ENCODE data around the gene CYB5R4.

Gene CYB5R4

GRCh38 chr6:83859410-83860358 lies at the start of gene CYB5R4:
Gene CYB5R4 (plus strand): TSS chr6:83859689. CDS start chr6:83859783, 94 bp downstream.
- peak; percentile 64 for TF ChIP-seq CTCF (conservative IDR thresholded peaks at IDR 0.05; ENCODE audit: low read depth, low read length)
- peak; percentile 97 for DNase-seq (ENCODE audit: low read depth)
- peak within 1 kb of the TSS; percentile 91 for H3K4me3 ChIP-seq (ENCODE audit: low read depth, low read length)

- no peak for TF ChIP-seq CTCF (conservative IDR thresholded peaks at IDR 0.05; ENCODE audit: low read depth, low read length)
- no peak for DNase-seq (ENCODE audit: low read depth)
- H3K4me3 ChIP-seq (ENCODE audit: low read depth, low read length): no peak overlapping the region
Observed at GRCh38 chr6:83812595-83812994, 46.9 kb upstream of the CYB5R4 start.

GRCh38 chr6:83815631-83816272 lies 43.7 kb upstream of the CYB5R4 start:
- peak; percentile 32 for DNase-seq (ENCODE audit: low read depth)
- no peak overlapping the region for H3K4me3 ChIP-seq (ENCODE audit: low read depth, low read length)
- no peak for TF ChIP-seq CTCF (conservative IDR thresholded peaks at IDR 0.05; ENCODE audit: low read depth, low read length)

- DNase-seq (ENCODE audit: low read depth): no peak
- no peak for TF ChIP-seq CTCF (conservative IDR thresholded peaks at IDR 0.05; ENCODE audit: low read depth, low read length)
- H3K4me3 ChIP-seq (ENCODE audit: low read depth, low read length): no peak overlapping the region
Observed at GRCh38 chr6:83822629-83823169, 36.8 kb upstream of the CYB5R4 start.

GRCh38 chr6:83824388-83824801 lies 35.1 kb upstream of the CYB5R4 start:
- no peak overlapping the region for H3K4me3 ChIP-seq (ENCODE audit: low read depth, low read length)
- peak; percentile 16 for DNase-seq (ENCODE audit: low read depth)
- TF ChIP-seq CTCF (conservative IDR thresholded peaks at IDR 0.05; ENCODE audit: low read depth, low read length): no peak

GRCh38 chr6:83824831-83825230 lies 34.7 kb upstream of the CYB5R4 start:
- no peak for DNase-seq (ENCODE audit: low read depth)
- no peak for TF ChIP-seq CTCF (conservative IDR thresholded peaks at IDR 0.05; ENCODE audit: low read depth, low read length)
- H3K4me3 ChIP-seq (ENCODE audit: low read depth, low read length): no peak overlapping the region
